Fibroblast of pulmonary artery (primary cell): ENCODE results near the gene FBXW5.

Experiments used
- DNase-seq: peaks from one replicate; pipeline ENCODE4 v3.0.0-alpha.2; 2010; ENCODE audit warnings: low read depth
- H3K4me3 ChIP-seq: replicated peaks from 2 replicates; pipeline ENCODE4 v1.5.1; 2011; ENCODE audit warnings: low read depth, mild to moderate bottlenecking, control low read depth, low read length, moderate library complexity
- CTCF ChIP-seq: IDR thresholded peaks from 2 replicates; pipeline ENCODE4 v1.5.1; 2011; ENCODE audit warnings: mild to moderate bottlenecking, control low read depth, low read length, inconsistent platforms; ENCODE audit errors: missing control alignments

The FBXW5 gene

GRCh38 chr9:136977223-136977622 is 32.7 kb upstream of the FBXW5 start, which contains the start of gene PTGDS:
TSS of gene PTGDS (plus strand) at chr9:136977504. CDS start at chr9:136977579, 75 bp downstream.
- peak; percentile 70 for DNase-seq
- H3K4me3 ChIP-seq = peak within 1 kb of the TSS; percentile 57
- TF ChIP-seq CTCF = no peak

GRCh38 chr9:136975644-136976043 is 31.1 kb upstream of the FBXW5 start:
- no peak overlapping the region for H3K4me3 ChIP-seq
- no peak for TF ChIP-seq CTCF

GRCh38 chr9:136974817-136975535 is 30.4 kb upstream of the FBXW5 start:
- H3K4me3 ChIP-seq = no peak overlapping the region
- no peak for DNase-seq

More at GRCh38 chr9:136975644-136976043, 31.1 kb upstream of the FBXW5 start:
- no peak for DNase-seq

GRCh38 chr9:136973618-136974617 is 29.4 kb upstream of the FBXW5 start:
- H3K4me3 ChIP-seq = no peak overlapping the region
- no peak for TF ChIP-seq CTCF
- DNase-seq = no peak

More at GRCh38 chr9:136974817-136975535, 30.4 kb upstream of the FBXW5 start:
- no peak for TF ChIP-seq CTCF

GRCh38 chr9:136972743-136973142 is 28.2 kb upstream of the FBXW5 start:
- H3K4me3 ChIP-seq = no peak overlapping the region
- TF ChIP-seq CTCF = no peak
- DNase-seq = no peak

GRCh38 chr9:136972335-136972734 is 27.8 kb upstream of the FBXW5 start:
- no peak for TF ChIP-seq CTCF
- H3K4me3 ChIP-seq = no peak overlapping the region
- DNase-seq = no peak
